ENCODE data around the gene CACNA1C. TPM values are rescaled to one million over a fixed set of nuclear protein-coding genes. Genes with fewer than 3 reads are reported as not detected.

CACNA1C gene
- total RNA-seq, 2 donors from 2014 or later: 0.84 to 10.2 TPM

DNA sequence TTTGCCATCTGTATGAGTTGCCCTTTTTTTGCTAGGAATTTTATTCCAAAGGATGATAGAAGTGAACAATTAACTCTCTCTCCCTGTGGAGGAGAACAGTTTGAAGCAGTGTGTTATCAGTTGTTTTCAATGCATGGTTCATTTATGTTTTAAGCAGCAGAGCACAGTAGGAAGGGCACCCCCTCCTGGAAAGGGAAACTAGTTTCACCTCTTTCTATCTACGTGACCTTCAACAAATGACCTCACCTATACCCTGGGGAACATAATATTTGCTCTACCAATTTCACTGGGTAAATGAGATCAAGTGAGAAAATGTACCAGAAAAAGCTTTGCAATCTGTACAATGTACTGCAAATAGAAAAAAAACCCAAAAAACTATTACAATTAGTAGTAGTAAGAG is 43.2 kb upstream of the CACNA1C start:
- Histone ChIP-seq H3K4me3 (no peak overlapping the region), H3K27ac (no peak overlapping the region), H3K36me3 (no peaks in the 10 kb centered on the region), H3K27me3 (no peaks in the 10 kb centered on the region), H3K9ac (ENCODE audit: low read depth in 2 of 2, low read length in 2 of 2) (no peak overlapping the region), H3K9me3 (no peaks in the 10 kb centered on the region), H3K4me1 (no peaks in the 10 kb centered on the region)
- TF ChIP-seq CTCF (IDR thresholded peaks at IDR 0.05): no peak
- intact Hi-C loops (cut with DNase I): no loop called here
- no peak for DNase-seq

DNA sequence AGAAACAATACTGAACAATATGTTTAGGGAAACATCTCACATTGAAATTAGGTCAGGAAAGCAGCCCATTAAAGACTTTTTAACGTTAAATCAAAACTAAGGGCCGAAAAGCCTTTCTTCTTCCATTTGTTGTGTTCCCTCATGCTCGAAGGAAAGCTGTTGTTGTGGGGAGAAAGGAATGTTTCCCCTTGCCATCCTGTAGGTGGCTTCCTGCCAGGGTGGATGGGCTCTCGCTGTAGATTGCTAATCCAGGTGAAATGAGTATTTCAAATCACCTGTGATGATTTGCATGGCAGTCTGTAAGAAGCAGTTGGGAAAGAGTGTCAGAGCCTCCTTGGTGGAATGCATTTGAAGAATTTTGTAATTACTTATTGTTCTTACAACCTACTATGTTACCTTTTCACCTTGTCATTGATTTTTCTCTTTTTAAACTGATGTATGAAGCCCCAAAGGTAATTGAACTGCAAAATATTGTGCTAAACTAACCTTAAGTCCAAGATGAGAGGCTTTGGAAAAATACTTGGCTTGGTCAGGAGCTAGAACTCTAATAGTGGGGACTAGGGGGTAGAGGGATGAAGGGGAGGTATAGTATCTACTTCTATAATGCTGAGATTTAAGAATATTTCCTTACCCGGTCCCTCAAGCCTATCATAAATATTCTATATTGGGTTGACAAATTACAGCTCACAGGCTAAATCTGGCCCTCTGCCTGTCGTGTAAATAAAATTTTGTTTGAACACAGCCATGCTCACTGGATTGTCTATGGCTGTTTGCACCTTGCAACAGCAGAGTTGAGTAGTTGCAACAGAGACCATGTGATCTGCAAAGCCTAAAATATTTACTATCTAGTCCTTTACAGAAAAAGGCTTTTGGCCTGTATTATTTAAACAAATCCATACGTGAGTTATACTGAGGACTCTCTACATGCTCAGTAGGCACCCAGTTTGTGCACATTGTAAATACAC is 40.9 kb upstream of the CACNA1C start:
- no peak for TF ChIP-seq CTCF (IDR thresholded peaks at IDR 0.05)
- Histone ChIP-seq H3K27ac (no peak overlapping the region), H3K4me1 (no peaks in the 10 kb centered on the region), H3K9me3 (no peaks in the 10 kb centered on the region), H3K4me3 (no peak overlapping the region), H3K36me3 (no peaks in the 10 kb centered on the region), H3K9ac (ENCODE audit: low read depth in 2 of 2, low read length in 2 of 2) (no peak overlapping the region), H3K27me3 (no peaks in the 10 kb centered on the region)
- no peak for DNase-seq
- intact Hi-C loops (cut with DNase I): no loop called here

GRCh38 chr12:2013086-2013485 is 39.7 kb upstream of the CACNA1C start:
- Histone ChIP-seq H3K4me1 (no peaks in the 10 kb centered on the region), H3K9me3 (no peaks in the 10 kb centered on the region), H3K27me3 (no peaks in the 10 kb centered on the region), H3K27ac (no peak overlapping the region), H3K36me3 (no peaks in the 10 kb centered on the region), H3K9ac (ENCODE audit: low read depth in 2 of 2, low read length in 2 of 2) (no peak overlapping the region), H3K4me3 (no peak overlapping the region)
- intact Hi-C loops (cut with DNase I): no loop called here
- DNase-seq: no peak
- TF ChIP-seq CTCF (IDR thresholded peaks at IDR 0.05): no peak

DNA sequence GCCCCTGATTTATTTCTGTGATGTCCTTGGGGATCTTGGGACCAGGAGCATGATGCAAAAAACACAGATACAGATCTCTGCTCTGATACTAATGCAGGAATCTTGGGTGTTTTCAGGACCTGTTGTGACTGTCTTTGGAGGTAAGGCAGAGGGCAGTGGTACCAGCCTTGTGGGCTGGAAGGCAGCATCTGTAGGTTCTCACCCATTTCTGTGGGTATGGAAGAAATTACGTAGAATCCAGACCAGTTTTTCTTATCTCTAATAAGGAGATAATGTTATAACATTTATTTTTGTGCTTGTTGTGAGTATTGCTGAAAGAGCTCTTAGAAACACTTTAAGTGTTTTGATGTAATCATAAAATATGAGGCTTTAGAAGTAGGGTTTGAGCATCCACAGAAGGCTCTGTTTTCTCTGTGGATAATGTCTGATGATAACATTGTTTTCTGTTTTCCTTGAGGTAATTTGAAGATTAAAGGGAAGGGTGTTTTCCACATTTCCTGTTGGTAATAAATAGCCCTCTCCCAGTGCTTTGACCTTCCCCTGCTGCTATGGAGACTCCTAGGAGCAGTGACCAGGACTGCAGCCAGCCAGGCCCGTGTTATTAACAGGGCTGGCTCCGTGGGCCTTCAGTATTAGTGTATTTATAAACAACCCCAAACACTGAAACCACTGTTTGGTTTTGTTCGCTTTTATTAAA is 39.1 kb upstream of the CACNA1C start:
- no peak overlapping the region for H3K27ac ChIP-seq
- H3K27me3 ChIP-seq: no peaks in the 10 kb centered on the region
- no peaks in the 10 kb centered on the region for H3K9me3 ChIP-seq
- no peaks in the 10 kb centered on the region for H3K4me1 ChIP-seq
- intact Hi-C loops (cut with DNase I): no loop called here
- H3K36me3 ChIP-seq: no peaks in the 10 kb centered on the region
- no peak for DNase-seq
- no peak overlapping the region for H3K4me3 ChIP-seq
- H3K9ac ChIP-seq (ENCODE audit: low read depth in 2 of 2, low read length in 2 of 2): no peak overlapping the region
- no peak for TF ChIP-seq CTCF (IDR thresholded peaks at IDR 0.05)

DNA sequence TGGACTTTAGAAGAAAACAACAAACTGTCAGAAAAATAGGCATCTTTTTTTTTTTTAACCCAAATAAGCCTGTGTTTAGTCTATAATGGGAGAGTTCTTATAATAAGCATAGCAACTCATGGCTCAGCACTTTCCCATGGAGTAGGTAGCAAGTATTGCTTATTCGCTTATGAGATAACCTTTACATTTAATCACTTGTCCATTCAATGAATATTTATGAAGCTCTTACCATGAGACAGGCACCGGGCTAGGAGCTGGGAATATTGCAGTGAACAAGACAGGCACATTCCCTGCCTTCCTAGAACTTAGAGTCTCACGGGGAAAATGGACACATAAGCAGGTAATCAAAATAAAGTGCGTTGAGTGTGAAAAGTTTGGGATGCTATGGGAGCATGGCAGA is 38.6 kb upstream of the CACNA1C start:
- H3K36me3 ChIP-seq: no peaks in the 10 kb centered on the region
- no peaks in the 10 kb centered on the region for H3K4me1 ChIP-seq
- TF ChIP-seq CTCF (IDR thresholded peaks at IDR 0.05): no peak
- H3K27me3 ChIP-seq: no peaks in the 10 kb centered on the region
- intact Hi-C loops (cut with DNase I): no loop called here
- no peak overlapping the region for H3K27ac ChIP-seq
- no peaks in the 10 kb centered on the region for H3K9me3 ChIP-seq
- no peak overlapping the region for H3K9ac ChIP-seq (ENCODE audit: low read depth in 2 of 2, low read length in 2 of 2)
- H3K4me3 ChIP-seq: no peak overlapping the region
- no peak for DNase-seq
